Endometrial microvascular endothelial cells (primary cell): ENCODE measurements around the gene KDM4C. TPM values are rescaled to one million over a fixed set of nuclear protein-coding genes. Genes with fewer than 3 reads are reported as not detected.

Experiments used
- in situ Hi-C: cut with HindIII; loops from 2 replicates; pipeline ENCODE4 v1.10.0; 2017; ENCODE audit warnings: low sequenced_read_pairs, low pct_unique_long_range_greater_than_20kb; ENCODE audit errors: inconsistent ontology term
- total RNA-seq: library from RNA; depleted of rRNA; stranded (reverse); fragments of >200 nt; gene quantifications from one replicate; pipeline ENCODE4 v1.2.3, GENCODE V29; 2015; ENCODE audit errors: inconsistent ontology term

The KDM4C gene
- total RNA-seq, 1 donor from 2014 or later: 31.8 TPM

DNA sequence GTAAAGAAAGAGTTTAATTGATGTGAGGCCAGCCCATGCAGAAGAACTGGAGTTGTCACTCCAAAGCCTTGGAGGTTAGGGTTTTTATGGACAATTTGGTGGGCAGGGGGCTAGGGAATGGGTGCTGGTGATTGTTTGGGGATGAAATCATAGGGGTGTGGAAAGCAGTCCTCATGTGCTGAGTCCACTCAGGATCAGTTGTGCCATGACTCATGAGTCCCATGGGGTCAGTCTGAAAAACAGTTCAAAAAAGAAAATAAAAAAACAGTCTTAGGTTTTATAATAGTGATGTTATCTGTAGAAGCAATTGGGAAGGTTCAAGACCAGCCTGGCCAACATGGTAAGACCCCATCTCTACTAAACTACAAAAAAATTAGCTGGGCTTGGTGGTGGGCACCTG is 162.3 kb downstream of the KDM4C start:
- in situ Hi-C loops: no loop called here

DNA sequence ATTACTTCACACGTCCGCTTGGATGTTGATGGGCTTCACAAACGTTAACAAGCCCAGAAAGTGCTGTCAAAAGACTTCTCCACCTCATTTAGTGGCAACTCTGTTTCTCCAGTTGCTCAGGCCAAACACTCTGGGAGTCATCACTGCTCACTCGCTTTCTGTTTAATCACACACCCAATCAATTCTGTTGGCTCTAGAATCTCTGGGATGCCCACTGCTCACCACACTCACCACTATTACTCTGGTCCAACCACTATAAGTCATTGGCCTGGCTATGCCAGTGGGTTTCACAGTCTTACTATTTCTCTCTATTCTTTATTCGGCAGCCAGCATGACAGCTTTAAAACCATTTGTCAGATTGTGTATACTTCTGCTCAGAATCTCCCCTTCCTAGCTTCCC is 163.5 kb downstream of the KDM4C start:
- in situ Hi-C loops: no loop called here

DNA sequence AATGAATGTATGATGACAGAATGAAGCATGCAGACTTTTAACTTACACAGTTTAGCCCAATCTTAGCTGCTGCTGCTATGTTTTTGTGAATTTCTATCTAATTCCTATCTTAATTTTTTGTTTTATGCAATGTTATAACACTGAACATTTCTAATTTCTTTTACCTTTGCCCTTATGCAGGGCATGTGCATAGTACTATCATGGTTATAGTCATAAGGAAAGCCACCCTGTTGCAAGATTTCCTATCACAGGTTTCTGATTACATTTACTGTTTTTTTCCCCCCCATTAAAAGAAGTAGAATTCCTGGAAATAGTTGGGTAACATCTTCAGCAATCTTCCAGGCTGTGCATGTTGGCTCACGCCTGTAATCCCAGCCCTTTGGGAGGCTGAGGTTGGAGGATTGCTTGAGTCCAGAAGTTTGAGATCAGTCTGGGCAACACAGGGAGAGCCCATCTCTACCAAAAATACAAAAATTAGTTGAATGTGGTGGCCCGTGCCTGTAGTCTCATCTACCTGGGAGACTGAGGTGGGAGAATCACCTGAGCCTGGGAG is 164.4 kb downstream of the KDM4C start:
- in situ Hi-C loops: no loop called here

DNA sequence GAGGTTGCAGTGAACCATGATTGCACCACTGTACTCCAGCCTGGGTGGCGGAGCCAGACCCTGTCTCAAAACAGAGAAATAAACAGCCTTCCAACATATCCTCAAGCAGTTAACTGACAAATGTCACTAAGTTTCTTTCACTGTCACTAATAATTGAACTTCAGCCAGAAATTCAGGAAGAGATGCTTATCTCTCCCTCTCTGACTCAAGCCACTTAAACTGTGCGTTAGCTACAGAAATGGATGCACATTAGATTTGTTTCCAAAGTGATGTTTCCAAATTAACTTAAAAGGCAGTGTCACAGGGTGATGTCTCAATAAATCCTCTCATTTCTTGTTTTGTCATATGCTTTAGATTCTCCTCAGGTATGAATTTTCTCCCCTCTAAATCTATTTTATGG is 164.9 kb downstream of the KDM4C start:
- in situ Hi-C loops: no loop called here

DNA sequence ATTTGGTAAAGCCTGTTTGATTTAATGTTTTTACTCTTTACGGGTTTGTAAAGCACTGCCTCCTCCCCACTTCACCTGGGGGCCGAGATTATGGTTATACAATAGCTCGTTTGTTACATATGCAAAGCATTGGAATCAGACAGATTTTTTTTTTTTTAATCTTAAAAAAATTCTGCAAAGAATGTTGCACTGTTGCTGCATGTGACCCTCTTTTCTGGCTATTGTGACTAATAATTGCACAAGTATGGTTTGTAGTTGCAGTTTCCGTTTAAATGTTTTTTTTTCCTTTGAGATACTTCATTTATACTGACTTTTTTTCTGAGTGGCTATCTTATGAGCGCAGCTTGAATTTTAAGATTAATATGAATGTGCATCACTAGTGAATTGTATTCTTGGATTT is 165.3 kb downstream of the KDM4C start:
- in situ Hi-C loops: no loop called here

DNA sequence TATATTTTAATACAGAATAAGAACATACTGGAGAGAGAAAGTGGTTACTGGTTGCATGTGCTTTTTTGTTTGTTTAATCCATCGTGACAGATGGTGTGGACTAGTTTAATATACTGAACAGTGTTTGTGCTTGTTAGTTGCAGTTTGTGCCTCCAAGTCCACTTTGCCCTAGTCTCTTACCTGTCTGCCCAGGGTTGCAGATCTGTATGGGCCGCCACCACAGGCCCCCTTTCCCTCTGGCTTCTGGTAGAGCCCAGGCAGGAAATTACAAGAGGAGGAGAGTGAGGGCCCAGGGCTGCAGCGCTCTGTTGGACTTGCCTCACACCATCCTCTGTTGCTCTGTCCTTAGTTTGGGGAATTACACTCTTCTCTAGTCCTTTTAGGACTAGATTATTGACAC is 166.4 kb downstream of the KDM4C start:
- in situ Hi-C loops: no loop called here

DNA sequence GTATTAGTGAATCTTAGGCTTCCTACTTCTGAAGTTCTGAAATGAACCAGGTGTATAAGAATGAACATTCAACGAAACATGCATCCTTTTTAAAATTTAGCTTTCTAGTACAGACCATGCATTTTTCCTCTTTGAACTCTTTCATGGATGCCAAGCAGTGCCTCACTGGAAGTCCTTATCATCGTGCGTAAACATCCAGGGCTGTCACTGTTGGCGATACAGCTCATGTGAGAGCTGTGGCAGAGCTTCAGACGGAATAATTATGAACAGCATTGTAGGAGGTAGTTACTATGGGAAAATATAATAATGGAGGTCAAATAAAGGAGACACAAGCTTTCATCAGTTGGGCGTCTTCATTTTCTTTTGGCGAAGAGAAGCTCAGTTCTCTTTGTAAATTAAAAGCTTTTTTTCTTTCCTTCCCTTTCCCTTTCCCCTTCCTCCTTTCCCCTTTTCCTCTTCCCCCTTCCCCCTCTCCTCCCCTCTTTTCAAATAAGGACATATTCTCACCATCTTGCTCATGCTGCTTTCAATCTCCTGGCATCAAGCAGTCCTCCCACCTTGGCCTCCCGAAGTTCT is 167.3 kb downstream of the KDM4C start:
- in situ Hi-C loops: no loop called here

DNA sequence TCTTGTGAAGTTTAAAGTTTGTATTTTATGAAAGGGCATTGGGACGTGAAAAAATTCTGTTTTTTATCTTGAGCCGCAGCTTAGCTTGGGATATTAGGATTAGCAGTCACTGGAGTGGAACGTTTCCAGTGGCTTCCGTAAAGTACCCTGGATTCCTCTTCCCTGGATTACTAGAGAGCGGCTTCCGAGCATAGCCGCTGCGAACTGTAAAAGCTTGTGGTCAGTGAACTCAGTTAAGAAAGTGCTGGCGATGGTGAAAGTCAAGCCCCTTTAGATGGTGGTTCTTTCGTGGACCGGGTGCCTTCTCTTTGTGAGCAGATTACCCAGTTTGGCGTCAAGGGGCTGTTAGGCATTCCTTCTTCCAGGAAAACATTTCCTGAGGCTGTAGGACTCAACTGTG is 168.1 kb downstream of the KDM4C start:
- in situ Hi-C loops: no loop called here

DNA sequence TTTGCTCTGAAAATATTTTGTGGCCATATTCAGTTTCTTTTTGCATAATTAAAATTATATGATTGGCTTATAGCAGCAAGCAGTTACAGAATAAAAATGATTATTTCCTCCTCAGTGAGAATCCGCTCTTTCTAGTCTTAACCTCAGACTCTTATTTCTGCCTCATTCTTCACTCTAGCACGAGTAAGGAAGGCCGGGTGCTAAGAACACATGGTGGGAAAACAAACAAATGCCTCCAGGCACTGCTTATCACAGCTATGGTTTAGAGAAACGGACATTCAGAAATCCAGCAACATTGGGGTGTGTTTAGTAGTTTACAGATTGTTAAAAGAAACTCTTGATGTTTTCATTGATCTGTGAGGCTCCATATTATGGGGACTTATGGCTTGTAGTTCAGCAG is 168.7 kb downstream of the KDM4C start:
- in situ Hi-C loops: no loop called here

DNA sequence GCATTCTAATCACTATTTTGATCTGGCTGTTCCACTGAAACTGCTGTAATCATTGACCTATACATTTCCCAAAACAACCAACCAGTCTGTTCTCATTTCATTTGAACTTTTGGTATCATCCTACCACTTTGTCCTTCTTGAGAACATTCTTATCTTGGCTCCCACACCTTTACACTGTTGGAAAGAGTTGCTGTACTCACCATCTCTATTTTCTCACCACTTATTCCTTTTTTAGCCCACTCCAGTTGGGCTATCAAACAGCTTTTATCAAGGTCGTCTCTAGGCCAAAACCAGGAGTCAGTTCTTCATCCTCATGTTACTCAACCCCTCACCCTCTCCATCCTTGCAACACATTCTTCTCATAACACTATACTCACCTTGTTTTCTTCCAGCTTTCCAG is 170.1 kb downstream of the KDM4C start:
- in situ Hi-C loops: no loop called here

DNA sequence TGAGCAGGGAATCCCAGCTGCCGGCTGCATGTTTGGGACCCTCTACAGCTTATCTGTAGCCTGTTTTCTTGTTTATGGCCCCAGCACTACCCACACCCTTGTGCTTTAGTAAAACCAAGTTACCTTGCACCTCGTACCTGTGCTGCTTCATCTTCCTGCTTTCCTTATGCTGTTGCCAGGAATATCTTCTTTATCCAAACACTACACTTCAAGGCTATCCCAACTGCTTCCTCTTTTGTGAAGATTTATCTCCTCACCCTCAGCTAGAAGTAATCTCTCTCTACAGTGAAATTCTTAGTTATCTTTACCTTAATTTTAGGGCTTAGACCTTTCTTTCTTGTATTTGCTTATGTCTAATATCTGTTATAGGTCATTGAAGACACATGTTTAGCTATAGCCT is 171.1 kb downstream of the KDM4C start:
- in situ Hi-C loops: no loop called here

DNA sequence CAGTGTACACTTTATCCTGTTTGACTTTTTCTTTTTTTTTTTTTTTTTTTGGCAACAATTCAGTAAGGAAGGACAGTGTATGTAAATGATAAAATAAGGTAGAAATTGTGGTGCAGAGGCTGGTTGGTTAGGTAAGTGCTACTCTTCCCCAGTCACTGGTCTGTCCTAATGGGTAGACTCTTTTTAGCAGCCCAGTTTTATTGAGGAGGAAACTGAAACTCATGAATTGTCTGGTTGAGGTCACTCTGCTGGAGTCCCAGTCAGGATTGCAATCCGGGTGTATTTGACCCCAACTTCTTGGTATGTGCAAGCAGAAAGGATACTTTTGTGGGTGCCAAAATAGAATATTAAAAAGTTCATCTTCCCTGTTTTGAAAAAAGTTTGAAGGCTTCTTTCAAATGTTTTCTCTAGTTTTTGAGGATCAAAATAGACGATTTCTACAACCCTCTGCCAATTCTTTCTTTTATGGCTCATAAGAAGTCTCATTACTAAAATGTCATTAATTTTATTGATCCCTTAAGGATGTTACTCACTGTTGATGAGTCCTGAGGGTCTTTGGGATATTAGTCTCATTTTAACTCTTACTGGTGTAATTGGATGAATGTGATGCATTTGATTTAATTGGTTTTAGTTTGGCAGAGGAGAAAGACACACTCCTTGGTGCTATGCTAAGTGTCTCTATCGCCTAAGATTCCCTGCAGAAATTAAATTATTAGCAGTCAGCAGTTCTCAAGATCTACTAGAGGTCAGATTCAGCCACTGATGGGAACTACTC is 171.9 kb downstream of the KDM4C start:
- in situ Hi-C loops: no loop called here

DNA sequence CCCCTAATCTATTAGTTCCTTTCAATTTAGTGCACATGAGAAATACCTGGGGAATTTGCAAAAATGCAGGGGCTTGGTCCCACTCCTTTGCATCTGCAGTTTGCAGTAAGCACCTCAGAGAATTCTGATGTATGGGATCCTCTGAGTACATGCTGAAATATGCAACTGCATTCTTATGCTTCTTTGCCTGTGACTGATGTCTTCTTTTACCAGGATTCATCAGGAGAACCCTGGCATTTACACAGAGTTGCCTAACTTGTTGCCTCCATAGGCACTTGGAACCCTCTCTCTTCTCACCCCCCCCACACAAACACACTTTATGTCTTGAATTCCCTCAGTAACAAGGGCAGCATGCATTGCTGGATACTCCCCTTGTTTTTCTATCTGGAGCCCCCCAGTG is 173.1 kb downstream of the KDM4C start:
- in situ Hi-C loops: no loop called here

DNA sequence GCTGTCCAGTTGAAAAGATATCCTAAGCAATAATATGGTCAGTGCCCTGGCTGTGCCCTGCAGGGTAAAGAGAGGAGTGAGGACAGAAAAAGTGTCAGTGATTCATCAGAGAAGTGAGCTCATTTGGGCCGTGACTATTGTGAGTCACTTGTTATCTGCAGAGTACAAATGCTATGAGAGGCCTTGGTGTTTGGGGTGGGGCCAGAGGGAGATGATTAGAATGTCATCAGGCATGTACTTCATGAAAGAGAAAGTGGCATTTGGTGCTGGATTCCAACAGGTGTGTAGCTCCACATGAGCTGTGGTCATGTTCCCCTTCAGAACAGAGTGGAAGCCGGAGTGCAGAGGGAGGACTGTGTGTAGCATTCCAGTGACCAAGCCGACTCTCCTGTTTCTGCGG is 174.1 kb downstream of the KDM4C start:
- in situ Hi-C loops: no loop called here

DNA sequence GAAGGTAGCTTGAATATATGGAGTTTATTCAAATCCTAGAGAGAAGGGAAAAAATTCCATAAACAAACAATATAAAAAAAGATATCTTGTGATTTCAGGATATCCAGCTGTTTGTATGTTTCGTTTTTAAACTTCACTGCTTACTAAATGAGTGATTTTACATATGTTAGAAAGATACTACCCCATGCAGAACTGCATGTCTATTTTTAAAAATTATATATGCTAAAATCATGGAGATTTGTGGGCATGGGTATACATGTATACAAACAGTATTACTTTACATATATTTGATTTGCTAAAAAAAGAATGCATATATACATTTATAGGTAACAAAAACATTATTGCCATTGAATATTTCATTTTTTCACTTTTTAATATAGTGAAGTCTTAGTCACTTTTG is 178.3 kb downstream of the KDM4C start:
- in situ Hi-C loops: no loop called here

DNA sequence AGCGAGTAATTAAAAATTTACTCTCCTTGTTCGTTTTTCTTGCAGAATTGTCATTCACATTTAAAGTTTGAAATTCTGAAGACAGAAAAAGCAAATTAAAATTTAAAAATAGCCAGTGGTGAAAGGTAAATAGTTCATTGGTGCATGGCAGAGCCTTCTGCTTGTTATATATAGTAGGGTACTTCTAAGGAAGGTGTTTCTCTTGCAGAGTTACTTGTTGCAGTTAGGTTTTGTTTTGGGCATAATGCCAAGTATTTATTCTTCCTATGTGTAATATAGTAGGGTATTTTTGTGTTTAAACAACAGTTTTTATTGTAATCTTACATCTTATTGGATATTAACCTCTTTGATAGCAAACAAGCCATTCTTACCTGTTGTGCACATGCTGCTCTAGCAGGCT is 179.4 kb downstream of the KDM4C start:
- in situ Hi-C loops: no loop called here

DNA sequence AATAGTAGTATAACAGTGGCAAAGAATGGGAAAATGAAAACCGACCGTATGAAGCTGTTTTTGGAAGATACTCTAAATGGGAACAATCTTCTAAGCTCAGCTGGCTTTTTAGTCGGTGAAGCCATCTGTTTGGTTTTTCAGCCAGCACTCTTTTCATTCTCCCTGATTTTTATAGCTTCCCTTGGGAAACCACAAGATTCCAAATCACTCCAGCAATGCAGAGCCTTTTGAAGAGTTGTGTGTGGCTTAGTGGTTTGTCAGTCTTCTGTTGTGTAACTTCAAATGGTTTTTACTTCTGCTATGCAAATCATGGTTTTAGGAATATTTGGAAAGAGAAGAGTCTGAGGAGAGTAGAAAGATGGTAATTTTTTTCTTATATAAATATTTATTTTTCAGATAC is 180.7 kb downstream of the KDM4C start:
- in situ Hi-C loops: no loop called here

DNA sequence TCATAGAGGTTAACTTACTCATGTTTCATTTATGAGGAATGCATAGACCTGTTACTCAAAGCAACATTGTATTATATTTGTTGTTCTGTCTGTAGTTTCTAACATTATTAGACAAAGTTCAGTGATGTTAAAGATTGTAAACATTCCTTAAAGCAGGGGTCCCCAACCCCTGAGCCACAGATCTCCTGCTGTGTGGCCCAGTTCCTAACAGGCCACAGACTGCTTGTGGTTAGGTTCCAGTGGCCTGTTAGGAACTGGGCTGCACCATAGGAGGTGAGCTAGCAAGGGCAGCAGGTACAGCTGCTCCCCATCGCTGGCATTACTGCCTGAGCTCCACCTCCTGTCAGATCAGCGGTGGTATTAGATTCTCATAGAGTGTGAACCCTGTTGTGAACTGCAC is 181.1 kb downstream of the KDM4C start:
- in situ Hi-C loops: no loop called here

DNA sequence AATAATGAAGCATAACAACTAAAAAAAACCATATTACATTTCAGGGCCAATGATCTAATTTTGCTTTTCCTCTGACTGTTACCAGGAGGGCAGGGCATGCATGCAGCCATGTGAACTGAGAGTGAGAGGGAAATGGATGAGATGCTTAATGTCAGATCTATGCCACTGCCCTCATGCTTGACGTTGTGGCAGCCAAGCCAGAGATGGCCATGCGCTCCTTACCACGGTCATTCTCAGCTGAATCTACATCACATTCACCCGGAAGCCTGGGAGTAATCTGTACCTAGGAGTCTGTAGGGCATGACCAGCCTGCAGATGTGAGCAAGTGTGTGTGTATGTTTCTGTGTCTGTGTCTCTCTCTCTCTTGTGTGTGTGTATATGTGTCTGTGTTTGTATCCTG is 183.7 kb downstream of the KDM4C start:
- in situ Hi-C loops: no loop called here

DNA sequence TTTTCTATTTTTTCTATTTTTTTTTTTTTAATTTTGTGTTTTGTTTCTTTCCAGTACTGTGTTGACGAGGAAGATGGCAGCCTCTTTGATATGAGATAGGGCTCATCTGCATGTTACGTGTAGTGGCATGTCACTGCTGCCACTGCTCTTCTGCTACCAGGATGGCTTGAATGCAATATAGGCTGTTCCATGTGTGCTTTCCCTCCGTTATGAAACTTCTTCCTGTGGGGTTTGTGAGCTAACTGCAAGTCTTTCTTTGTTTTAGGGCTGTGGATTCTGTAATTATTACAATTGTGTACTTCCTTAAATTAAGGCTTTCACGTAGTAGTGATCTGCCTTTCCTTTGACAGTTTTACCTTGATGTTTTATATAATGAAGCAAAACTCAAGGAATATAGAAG is 184.6 kb downstream of the KDM4C start:
- in situ Hi-C loops: no loop called here

DNA sequence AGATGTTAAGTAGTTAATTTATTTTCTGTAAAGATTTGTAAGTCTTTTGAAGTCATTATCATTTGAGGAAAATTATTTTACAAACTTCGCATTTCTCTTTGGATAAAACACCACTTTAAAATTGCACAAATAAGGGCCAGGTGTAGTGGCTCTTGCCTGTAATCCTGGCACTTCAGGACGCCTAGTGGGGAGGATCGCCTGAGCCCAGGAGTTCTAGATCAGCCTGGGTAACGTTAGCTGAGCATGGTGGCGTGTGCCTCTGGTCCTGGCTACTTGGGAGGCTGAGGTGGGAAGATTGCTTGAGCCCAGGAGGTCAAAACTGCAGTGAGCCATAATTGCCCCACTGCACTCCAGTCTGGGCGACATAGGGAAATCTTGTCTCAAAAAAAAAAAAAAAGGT is 185.5 kb downstream of the KDM4C start:
- in situ Hi-C loops: no loop called here
